Breast epithelium (tissue), 3 donors: ENCODE measurements around the gene SLC35E2B.

Experiments used
- CTCF ChIP-seq, 3 donors: fragments of 450-650 bp; IDR thresholded peaks; one replicate each; pipeline ENCODE4 v1.5.1; 2016 to 2017; ENCODE audit warnings: antibody characterized with exemption in 3 of 3, mild to moderate bottlenecking in 3 of 3, moderate library complexity in 3 of 3
- POLR2A ChIP-seq: fragments of 450-650 bp; IDR thresholded peaks from one replicate; pipeline ENCODE4 v1.6.1; 2016; ENCODE audit warnings: antibody characterized with exemption, mild to moderate bottlenecking, moderate library complexity

- peak; percentile 43 to 60 (median 51) for TF ChIP-seq CTCF (IDR thresholded peaks at IDR 0.05)
- TF ChIP-seq POLR2A: peak; percentile 23
These were observed 31.7 kb upstream of the SLC35E2B start, which contains the start of gene CDK11A for GRCh38 chr1:1724035-1724864.
